HUES48 (cell line): ENCODE data around the gene CDT1.

ENCODE experiments used
- H3K27ac ChIP-seq: one replicate; pipeline ENCODE4 v1.7.0; 2013; ENCODE audit warnings: low read depth, low read length, inconsistent platforms
- H3K27me3 ChIP-seq: 2 replicates; pipeline ENCODE4 v1.6.1; 2013; ENCODE audit warnings: mild to moderate bottlenecking, low read length; ENCODE audit not compliant: control insufficient read depth, insufficient read depth
- H3K36me3 ChIP-seq: 2 replicates; pipeline ENCODE4 v1.6.1; 2013; ENCODE audit warnings: low read length; ENCODE audit not compliant: control insufficient read depth, insufficient read depth
- H3K4me1 ChIP-seq: 2 replicates; pipeline ENCODE4 v1.6.1; 2013; ENCODE audit warnings: mild to moderate bottlenecking, low read length; ENCODE audit not compliant: control insufficient read depth, insufficient read depth
- H3K4me3 ChIP-seq: 2 replicates; pipeline ENCODE4 v1.5.1; 2013; ENCODE audit warnings: mild to moderate bottlenecking, low read depth, low read length
- H3K9ac ChIP-seq: 2 replicates; pipeline ENCODE4 v1.6.1; 2013; ENCODE audit warnings: mild to moderate bottlenecking, low read depth, low read length, moderate library complexity
- H3K9me3 ChIP-seq: 2 replicates; pipeline ENCODE4 v1.6.1; 2013; ENCODE audit warnings: low read length; ENCODE audit not compliant: control insufficient read depth, insufficient read depth

The CDT1 gene

GRCh38 chr16:88833086-88833485, 29.5 kb downstream of the CDT1 start:
- H3K4me3 ChIP-seq, result no peak overlapping the region
- 0 out of 2 replicates have a peak, but pooled peaks cover 6% of the 10 kb centered on the region for H3K36me3 ChIP-seq
- no peak overlapping the region for H3K27ac ChIP-seq
- no peaks in the 10 kb centered on the region for H3K9me3 ChIP-seq
- H3K9ac ChIP-seq, result no peak overlapping the region
- no peaks in the 10 kb centered on the region for H3K4me1 ChIP-seq
- no peaks in the 10 kb centered on the region for H3K27me3 ChIP-seq

GRCh38 chr16:88834670-88835069, 31.1 kb downstream of the CDT1 start:
- Histone ChIP-seq H3K4me1 (no peaks in the 10 kb centered on the region), H3K27me3 (no peaks in the 10 kb centered on the region), H3K4me3 (no peak overlapping the region), H3K9ac (no peak overlapping the region), H3K9me3 (no peaks in the 10 kb centered on the region), H3K36me3 (peaks cover 16% of the 10 kb centered on the region; the same call in 1 of the 2 replicates), H3K27ac (no peak overlapping the region)

- Histone ChIP-seq H3K27ac (no peak overlapping the region), H3K9ac (no peak overlapping the region), H3K4me1 (no peaks in the 10 kb centered on the region), H3K36me3 (peaks cover 23% of the 10 kb centered on the region), H3K27me3 (no peaks in the 10 kb centered on the region), H3K4me3 (no peak overlapping the region), H3K9me3 (no peaks in the 10 kb centered on the region)
Measured at GRCh38 chr16:88835383-88835782, 31.8 kb downstream of the CDT1 start.

- Histone ChIP-seq H3K27me3 (no peaks in the 10 kb centered on the region), H3K4me3 (no peak overlapping the region), H3K9ac (no peak overlapping the region), H3K4me1 (no peaks in the 10 kb centered on the region), H3K36me3 (peaks cover 27% of the 10 kb centered on the region), H3K27ac (no peak overlapping the region), H3K9me3 (no peaks in the 10 kb centered on the region)
Measured at GRCh38 chr16:88835818-88836217, 32.2 kb downstream of the CDT1 start.

GRCh38 chr16:88836791-88837190, 33.2 kb downstream of the CDT1 start:
- H3K4me1 ChIP-seq, result no peaks in the 10 kb centered on the region
- H3K9me3 ChIP-seq, result no peaks in the 10 kb centered on the region
- no peak overlapping the region for H3K9ac ChIP-seq
- H3K36me3 ChIP-seq, result peaks cover 27% of the 10 kb centered on the region
- H3K4me3 ChIP-seq, result no peak overlapping the region
- H3K27me3 ChIP-seq, result no peaks in the 10 kb centered on the region
- H3K27ac ChIP-seq, result no peak overlapping the region

GRCh38 chr16:88837806-88838205, 34.2 kb downstream of the CDT1 start:
- Histone ChIP-seq H3K27me3 (no peaks in the 10 kb centered on the region), H3K9ac (no peak overlapping the region), H3K4me3 (no peak overlapping the region), H3K4me1 (no peaks in the 10 kb centered on the region), H3K27ac (no peak overlapping the region), H3K9me3 (no peaks in the 10 kb centered on the region), H3K36me3 (peaks cover 27% of the 10 kb centered on the region)

- peaks cover 27% of the 10 kb centered on the region for H3K36me3 ChIP-seq
- no peaks in the 10 kb centered on the region for H3K4me1 ChIP-seq
- no peak overlapping the region for H3K4me3 ChIP-seq
- no peak overlapping the region for H3K9ac ChIP-seq
- H3K27me3 ChIP-seq, result no peaks in the 10 kb centered on the region
- H3K9me3 ChIP-seq, result no peaks in the 10 kb centered on the region
- no peak overlapping the region for H3K27ac ChIP-seq
Measured at GRCh38 chr16:88838566-88838965, 35.0 kb downstream of the CDT1 start.

- peaks cover 27% of the 10 kb centered on the region for H3K36me3 ChIP-seq
- no peaks in the 10 kb centered on the region for H3K27me3 ChIP-seq
- no peaks in the 10 kb centered on the region for H3K4me1 ChIP-seq
- H3K9ac ChIP-seq, result no peak overlapping the region
- H3K27ac ChIP-seq, result no peak overlapping the region
- no peak overlapping the region for H3K4me3 ChIP-seq
- H3K9me3 ChIP-seq, result no peaks in the 10 kb centered on the region
Measured at GRCh38 chr16:88839026-88839529, 35.5 kb downstream of the CDT1 start.

- Histone ChIP-seq H3K9ac (no peak overlapping the region), H3K4me3 (no peak overlapping the region), H3K4me1 (no peaks in the 10 kb centered on the region), H3K27ac (no peak overlapping the region), H3K27me3 (no peaks in the 10 kb centered on the region), H3K9me3 (no peaks in the 10 kb centered on the region), H3K36me3 (peaks cover 24% of the 10 kb centered on the region)
Measured at GRCh38 chr16:88839745-88840599, 36.4 kb downstream of the CDT1 start.

GRCh38 chr16:88840600-88841215, 37.1 kb downstream of the CDT1 start:
- no peaks in the 10 kb centered on the region for H3K4me1 ChIP-seq
- H3K9me3 ChIP-seq, result no peaks in the 10 kb centered on the region
- H3K4me3 ChIP-seq, result no peak overlapping the region
- H3K36me3 ChIP-seq, result peaks cover 21% of the 10 kb centered on the region
- no peaks in the 10 kb centered on the region for H3K27me3 ChIP-seq
- H3K27ac ChIP-seq, result no peak overlapping the region
- H3K9ac ChIP-seq, result no peak overlapping the region
